GDM1 (cell line): ENCODE data around the gene GTF3C1.
"Not testable (repeated sequence)": the region's sequence is repeated elsewhere in the genome, so short reads cannot be mapped to it uniquely, and the experiment has no call there.

Experiments used
- DNase-seq: peaks from one replicate; lab custom pipeline; 2025; lab: John Stamatoyannopoulos, UW

GTF3C1 gene

GRCh38 chr16:27444470-27444869 is 105.2 kb downstream of the GTF3C1 start:
- DNase-seq = no peak

DNA sequence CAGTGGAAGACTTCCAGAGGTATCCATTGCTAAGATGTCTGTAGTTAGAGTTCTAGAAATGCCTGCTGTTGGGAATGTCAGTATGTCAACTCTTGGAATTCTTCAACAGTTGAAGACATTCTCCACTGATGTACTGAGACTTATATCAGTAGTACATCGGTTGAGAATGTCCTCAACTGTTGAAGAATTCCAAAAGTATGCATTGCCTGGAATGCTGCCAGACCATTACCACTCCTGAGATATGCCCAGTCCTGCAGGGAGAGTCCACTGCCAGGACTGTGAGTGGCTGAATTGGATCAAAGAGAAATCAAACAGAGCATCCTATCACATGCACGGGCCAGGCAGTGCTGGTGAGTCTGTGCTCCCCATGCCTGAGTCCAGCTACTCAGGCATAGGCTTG is 105.7 kb downstream of the GTF3C1 start:
- DNase-seq = no peak

DNA sequence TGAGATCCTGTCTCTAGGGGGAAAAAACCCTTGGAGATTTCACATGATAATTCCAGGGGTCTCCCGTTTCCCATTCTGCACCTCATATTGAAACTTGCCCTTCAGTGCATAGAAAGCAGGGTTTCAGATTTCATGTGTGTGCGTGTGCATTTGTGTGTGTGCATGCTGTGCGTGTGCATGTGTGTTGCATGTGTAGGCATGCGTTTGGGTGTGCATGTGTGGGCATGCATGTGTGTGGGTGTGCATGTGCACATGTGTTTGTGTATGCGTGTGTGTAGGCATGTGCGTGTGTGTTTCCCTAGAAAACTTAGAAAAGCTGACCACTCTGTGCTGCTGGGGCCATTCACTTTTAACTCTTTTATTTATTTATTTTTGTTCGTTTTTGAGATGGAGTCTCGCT is 107.7 kb downstream of the GTF3C1 start:
- DNase-seq = no peak

- DNase-seq = no peak
Measured at GRCh38 chr16:27441276-27441675, 108.4 kb downstream of the GTF3C1 start.

GRCh38 chr16:27439271-27440018 is 110.3 kb downstream of the GTF3C1 start:
- no peak for DNase-seq

- DNase-seq = no peak
Measured at GRCh38 chr16:27437946-27438345, 111.8 kb downstream of the GTF3C1 start.

DNA sequence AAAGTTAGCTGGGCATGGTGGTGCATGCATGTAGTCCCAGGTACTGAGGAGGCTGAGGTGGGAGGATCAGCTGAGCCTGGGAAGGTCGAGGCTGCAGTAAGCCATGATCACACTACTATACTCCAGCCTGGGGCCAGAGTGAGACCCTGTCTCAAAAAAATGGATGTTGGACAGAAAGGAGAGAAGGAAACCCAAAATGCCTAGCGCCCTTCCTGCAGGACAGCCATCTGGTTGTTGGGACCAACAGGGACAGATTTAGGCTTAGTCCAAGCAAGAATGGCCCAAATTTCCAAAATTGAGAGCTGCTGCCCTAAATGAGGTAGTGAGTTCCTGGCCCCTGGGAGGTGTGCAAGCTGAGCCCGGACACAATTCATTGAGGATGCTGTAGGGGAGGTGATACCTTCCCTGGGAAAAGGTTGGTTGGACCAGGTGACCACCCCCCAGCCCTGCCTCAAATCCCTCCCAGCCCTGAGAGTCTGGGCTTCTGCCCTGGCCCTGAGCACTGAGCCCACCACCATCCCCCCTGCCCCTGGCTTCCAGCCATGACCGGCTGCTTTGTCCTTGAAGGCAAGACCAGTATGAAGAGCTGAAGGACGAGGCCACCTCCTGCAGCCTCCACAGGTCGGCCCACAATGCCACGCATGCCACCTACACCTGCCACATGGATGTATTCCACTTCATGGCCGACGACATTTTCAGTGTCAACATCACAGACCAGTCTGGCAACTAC is 112.6 kb downstream of the GTF3C1 start:
- DNase-seq = no peak

DNA sequence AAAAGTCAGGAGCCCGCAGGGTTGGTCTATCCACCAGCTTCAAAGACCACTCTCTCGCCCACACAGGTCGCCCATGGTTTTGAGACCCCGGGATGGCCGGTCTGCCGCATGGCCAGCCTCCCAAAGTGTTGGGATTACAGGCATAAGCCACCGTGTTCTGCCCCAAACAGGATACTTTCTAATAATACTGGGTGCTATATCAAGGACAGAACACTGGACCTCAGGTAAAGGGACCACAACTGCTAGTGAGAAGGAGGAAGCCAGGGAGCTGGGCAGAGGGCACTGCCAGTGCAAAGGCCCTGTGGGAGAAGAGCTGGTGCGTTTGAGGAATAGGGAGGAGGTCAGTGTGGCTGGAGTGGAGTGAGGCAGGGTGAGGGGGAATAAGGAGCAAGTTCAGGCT is 113.6 kb downstream of the GTF3C1 start:
- DNase-seq = no peak

- DNase-seq = not testable (repeated sequence)
Measured at GRCh38 chr16:27435146-27435545, 114.6 kb downstream of the GTF3C1 start.

DNA sequence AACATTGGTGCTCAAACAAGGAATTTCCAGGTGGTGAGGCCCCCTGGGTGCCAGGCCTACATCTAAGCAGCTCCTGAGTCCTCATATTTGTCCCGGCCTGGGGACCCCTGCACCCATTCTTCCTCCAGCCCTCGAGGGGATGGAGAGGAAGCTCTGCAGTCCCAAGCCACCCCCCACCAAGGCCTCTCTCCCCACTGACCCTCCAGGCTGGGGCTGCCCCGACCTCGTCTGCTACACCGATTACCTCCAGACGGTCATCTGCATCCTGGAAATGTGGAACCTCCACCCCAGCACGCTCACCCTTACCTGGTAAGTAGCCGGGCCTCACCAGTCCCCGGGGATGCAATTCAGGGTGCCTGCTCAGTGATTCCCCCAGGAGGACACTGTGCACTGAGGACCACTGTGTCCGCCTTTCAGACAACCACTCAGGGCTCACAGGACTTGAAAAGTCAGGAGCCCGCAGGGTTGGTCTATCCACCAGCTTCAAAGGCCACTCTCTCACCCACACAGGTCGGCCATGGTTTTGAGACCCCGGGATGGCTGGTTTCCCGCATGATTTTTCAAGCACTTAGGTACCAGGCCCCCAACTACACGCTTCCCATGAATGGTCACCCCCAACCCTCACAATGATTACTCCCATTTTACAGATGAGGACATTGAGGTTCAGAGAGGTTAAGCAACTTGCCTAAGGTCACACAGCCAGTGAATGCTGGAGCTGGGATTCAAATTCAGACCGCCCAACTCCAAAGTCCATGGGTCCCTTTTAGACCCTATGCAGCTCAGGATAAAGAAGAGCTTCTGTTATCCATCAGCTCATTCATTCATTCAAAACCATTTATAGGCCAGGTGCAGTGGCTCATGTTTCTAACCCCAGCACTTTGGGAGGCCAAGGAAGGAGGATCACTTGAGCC is 115.3 kb downstream of the GTF3C1 start:
- DNase-seq = no peak

GRCh38 chr16:27433636-27434035 is 116.1 kb downstream of the GTF3C1 start:
- DNase-seq = no peak

GRCh38 chr16:27433191-27433590 is 116.5 kb downstream of the GTF3C1 start:
- not testable (repeated sequence) for DNase-seq

DNA sequence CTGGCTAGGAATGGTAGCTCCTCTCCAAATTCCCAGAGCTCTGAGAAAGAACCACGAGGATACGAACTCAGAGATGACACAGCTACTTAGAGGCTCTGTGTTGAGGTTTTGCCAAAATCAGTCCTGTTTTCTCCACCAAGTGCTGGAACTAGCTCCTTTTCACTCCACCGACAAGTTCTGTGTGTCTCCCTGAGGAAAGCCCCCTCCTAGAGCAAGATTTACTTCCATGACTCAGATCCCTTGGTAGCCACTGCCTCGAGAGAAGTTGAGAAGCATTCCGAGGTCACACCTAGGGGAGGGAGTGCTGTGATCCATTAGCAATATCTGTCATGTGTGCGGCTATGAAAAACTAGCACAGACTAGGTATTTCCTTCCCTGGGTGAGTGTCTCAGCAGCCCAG is 117.2 kb downstream of the GTF3C1 start:
- no peak for DNase-seq

DNA sequence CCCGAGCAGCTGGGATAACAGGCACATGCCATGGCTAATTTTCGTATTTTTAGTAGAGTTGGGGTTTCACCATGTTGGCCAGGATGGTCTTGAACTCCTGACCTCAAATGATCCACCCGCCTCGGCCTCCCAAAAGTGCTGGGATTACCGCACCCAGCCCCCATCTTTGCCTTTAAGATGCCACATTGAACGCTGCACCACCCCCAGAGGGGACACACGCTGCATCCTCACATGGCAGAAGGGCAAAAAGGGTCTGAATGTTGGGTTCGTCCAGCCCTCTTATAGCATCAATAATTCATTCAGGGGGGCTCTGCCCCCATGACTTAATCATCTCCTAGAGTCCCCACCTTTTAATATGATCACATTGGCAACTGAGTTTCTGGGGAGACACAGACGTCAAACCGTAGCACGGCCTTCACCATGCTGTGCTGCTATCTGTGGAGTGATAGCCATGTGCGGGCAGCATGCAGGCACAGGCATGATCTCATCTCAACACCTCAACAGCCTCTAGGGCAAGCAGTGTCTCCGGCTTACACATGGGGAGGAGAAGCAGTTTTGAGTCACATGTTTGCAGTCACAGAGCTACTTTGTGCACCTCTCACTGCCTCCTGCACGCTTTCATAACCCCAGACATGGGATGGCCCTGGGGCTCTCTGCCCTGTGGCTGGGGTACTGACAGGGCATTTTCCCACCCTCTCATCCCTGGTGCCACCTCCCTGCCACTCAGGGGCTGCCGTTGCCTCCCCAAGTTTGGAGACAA is 117.8 kb downstream of the GTF3C1 start:
- no peak for DNase-seq

DNA sequence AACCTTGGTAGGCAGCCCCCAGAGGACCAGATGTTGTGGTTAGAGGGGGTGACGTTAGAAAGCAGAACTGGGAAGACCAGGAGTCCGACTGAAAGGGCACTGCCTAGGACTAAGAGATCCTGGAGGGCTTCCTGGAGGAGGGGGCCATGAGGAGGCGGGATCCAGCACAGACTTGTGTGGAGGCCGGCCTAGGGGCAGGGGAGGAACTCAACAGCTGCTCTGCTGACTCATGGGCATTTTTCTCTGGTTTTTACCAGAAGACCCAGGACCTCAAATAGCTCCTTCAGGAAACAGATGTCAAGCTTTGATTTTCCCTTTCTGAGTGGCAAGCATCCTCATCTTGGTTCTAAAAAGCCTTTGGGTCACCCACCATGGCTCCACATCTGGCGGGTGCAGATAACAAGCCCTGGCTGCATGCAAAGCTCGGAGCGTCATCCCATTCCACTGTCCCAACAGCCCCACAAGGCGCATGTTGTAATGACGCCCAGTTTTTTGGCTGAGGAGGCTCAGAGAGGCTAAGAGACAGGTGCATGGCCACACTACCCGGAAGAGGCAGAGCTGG is 118.7 kb downstream of the GTF3C1 start:
- peak; percentile 91 for DNase-seq

GRCh38 chr16:27430512-27430911 is 119.2 kb downstream of the GTF3C1 start:
- DNase-seq = no peak

DNA sequence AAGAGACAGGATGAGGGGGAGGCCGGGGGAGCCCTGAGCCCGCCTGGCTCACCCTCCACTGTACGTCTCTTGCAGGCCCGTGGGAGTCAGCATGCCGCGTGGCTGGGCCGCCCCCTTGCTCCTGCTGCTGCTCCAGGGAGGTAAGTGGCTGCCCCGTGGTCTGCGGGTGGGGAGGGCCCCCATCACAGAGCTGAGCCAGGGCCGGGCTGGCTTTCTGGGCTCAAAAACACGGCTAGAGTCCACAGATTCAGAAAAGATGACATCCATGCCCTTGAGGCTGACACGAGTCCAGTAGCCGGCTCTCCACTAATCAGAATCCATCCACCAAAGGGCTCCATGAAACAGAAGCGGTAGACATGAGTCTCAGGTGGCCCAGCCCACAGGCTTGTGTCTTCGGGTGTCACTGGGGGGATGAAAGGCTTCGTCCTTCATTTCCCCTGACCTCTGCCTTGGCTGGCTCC is 119.7 kb downstream of the GTF3C1 start:
- no peak for DNase-seq

- no peak for DNase-seq
Measured at GRCh38 chr16:27429330-27429871, 120.3 kb downstream of the GTF3C1 start.

DNA sequence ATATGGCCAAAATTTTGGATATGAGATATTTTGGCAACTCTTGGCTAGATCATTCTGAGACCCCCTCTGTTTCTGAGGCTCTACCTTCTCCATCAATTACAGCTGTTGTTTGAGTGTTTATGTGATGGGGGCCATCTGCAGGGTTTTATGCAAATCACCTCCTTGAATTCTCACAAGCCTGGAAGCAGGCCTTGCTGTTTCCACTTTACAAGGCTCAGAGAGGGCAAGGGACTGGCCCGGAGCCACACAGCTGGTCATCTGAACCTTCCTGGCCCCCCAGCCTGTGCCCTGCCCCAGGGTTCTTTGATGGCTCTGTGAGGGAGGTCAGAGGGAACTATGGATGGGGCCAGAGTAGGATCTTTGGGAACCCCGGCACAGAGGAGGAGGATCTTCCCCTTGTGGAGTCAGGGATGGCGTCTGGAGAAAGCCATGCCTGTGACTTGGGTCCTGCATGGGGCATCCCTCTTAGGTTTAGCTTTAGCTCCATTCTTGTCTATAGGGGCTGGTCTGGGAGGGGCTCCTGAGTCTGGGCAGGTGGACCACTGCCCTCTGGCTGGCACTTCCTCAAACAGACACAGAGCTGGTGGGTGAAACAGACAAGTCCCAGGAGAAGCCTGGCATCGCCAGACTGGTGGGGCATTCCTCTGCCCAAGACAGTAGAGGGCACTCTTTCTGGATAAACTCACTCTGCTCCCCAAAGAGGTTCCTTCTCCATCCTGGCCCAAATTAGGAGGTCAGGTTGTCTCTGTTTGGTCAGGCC is 121.5 kb downstream of the GTF3C1 start:
- no peak for DNase-seq

- DNase-seq = no peak
Measured at GRCh38 chr16:27427538-27427937, 122.2 kb downstream of the GTF3C1 start.
